SK-N-SH treated with all-trans-retinoic acid at 6 μM for 48 hours (cell line): ENCODE measurements around the gene PTCD1.

Experiments
- ATAC-seq: fragments of 200-7000 bp; cut with Tn5 transposase; 3 replicates; pipeline ENCODE4 v1.9.1; 2020; ENCODE audit warnings: mild to moderate bottlenecking, moderate library complexity
- BACH2 ChIP-seq: fragments of 250-450 bp; sonication (Bioruptor Pico); IDR thresholded peaks from 2 replicates; pipeline ENCODE4 v1.9.0; 2021; ENCODE audit warnings: mild to moderate bottlenecking, borderline replicate concordance
- CREB5 ChIP-seq: fragments of 250-450 bp; sonication (Bioruptor Pico); IDR thresholded peaks from 2 replicates; pipeline ENCODE4 v1.5.1; 2020; ENCODE audit warnings: low read depth, mild to moderate bottlenecking, moderate library complexity
- CSDC2 ChIP-seq: fragments of 250-450 bp; sonication (Bioruptor Pico); IDR thresholded peaks from 2 replicates; pipeline ENCODE4 v1.5.0; 2020; ENCODE audit warnings: mild to moderate bottlenecking, moderate library complexity
- ESRRG ChIP-seq: fragments of 250-450 bp; sonication (Bioruptor Pico); IDR thresholded peaks from 2 replicates; pipeline ENCODE4 v1.6.1; 2021; ENCODE audit warnings: mild to moderate bottlenecking
- GLIS3 ChIP-seq: fragments of 250-450 bp; sonication (Bioruptor Pico); IDR thresholded peaks from 2 replicates; pipeline ENCODE4 v1.5.0; 2020; ENCODE audit warnings: mild to moderate bottlenecking, moderate library complexity
- OSR1 ChIP-seq: fragments of 250-450 bp; sonication (Bioruptor Pico); IDR thresholded peaks from 2 replicates; pipeline ENCODE4 v1.8.0; 2022; ENCODE audit warnings: moderate library complexity, mild to moderate bottlenecking, inconsistent platforms
- PATZ1 ChIP-seq: fragments of 250-450 bp; sonication (Bioruptor Pico); IDR thresholded peaks from 2 replicates; pipeline ENCODE4 v1.8.0; 2020; ENCODE audit warnings: mild to moderate bottlenecking, moderate library complexity, borderline replicate concordance
- POU6F1 ChIP-seq: fragments of 250-450 bp; sonication (Bioruptor Pico); IDR thresholded peaks from 2 replicates; pipeline ENCODE4 v1.8.0; 2021; ENCODE audit warnings: low read depth, mild to moderate bottlenecking, moderate library complexity, borderline replicate concordance
- PPARA ChIP-seq: fragments of 250-450 bp; sonication (Bioruptor Pico); IDR thresholded peaks from 2 replicates; pipeline ENCODE4 v1.5.0; 2020; ENCODE audit warnings: mild to moderate bottlenecking, borderline replicate concordance
- SNAI2 ChIP-seq: fragments of 250-450 bp; sonication (Bioruptor Pico); IDR thresholded peaks from 2 replicates; pipeline ENCODE4 v1.5.0; 2020; ENCODE audit warnings: mild to moderate bottlenecking, moderate library complexity
- TCF4 ChIP-seq: fragments of 250-450 bp; sonication (Bioruptor Pico); IDR thresholded peaks from 2 replicates; pipeline ENCODE4 v1.8.0; 2021; ENCODE audit warnings: mild to moderate bottlenecking, moderate library complexity, borderline replicate concordance
- TOX ChIP-seq: fragments of 250-450 bp; sonication (Bioruptor Pico); IDR thresholded peaks from 2 replicates; pipeline ENCODE4 v1.8.0; 2021; ENCODE audit warnings: mild to moderate bottlenecking, moderate library complexity, borderline replicate concordance
- TSHZ2 ChIP-seq: fragments of 250-450 bp; sonication (Bioruptor Pico); IDR thresholded peaks from 2 replicates; pipeline ENCODE4 v1.5.0; 2020; ENCODE audit warnings: mild to moderate bottlenecking, moderate library complexity
- ZC3H10 ChIP-seq: fragments of 250-450 bp; sonication (Bioruptor Pico); IDR thresholded peaks from 2 replicates; pipeline ENCODE4 v1.5.1; 2021; ENCODE audit warnings: mild to moderate bottlenecking, moderate library complexity
- ZFP3 ChIP-seq: fragments of 250-450 bp; sonication (Bioruptor Pico); IDR thresholded peaks from 2 replicates; pipeline ENCODE4 v1.5.0; 2020; ENCODE audit warnings: mild to moderate bottlenecking, moderate library complexity
- ZFP30 ChIP-seq: fragments of 450-650 bp; formaldehyde crosslinking; IDR thresholded peaks from 2 replicates; pipeline ENCODE4 v1.5.0; 2022; ENCODE audit warnings: mild to moderate bottlenecking, moderate library complexity
- ZNF8 ChIP-seq: fragments of 450-650 bp; formaldehyde crosslinking; IDR thresholded peaks from 2 replicates; pipeline ENCODE4 v1.5.0; 2020; ENCODE audit warnings: mild to moderate bottlenecking, moderate library complexity

PTCD1 gene

GRCh38 chr7:99375070-99375807, 63.4 kb downstream of the PTCD1 start (continued):
- TF ChIP-seq POU6F1 (CRISPR knock-in tag): no peak
- no peak for TF ChIP-seq ESRRG
- TF ChIP-seq TCF4 (CRISPR knock-in tag): no peak
- TF ChIP-seq GLIS3 (CRISPR knock-in tag): no peak
- TF ChIP-seq OSR1 (CRISPR knock-in tag): no peak
- no peak for TF ChIP-seq ZFP3
- TF ChIP-seq ZNF8 (CRISPR knock-in tag): no peak
- TF ChIP-seq CSDC2 (CRISPR knock-in tag): no peak
- TF ChIP-seq ZC3H10: no peak

GRCh38 chr7:99374111-99375064, 64.2 kb downstream of the PTCD1 start, which contains the start of gene ARPC1B:
Gene ARPC1B (plus strand): TSS chr7:99374730. CDS start chr7:99385715, 10,985 bp downstream.
- TF ChIP-seq ZFP3: peak; percentile 78
- peak; percentile 65; the same call in 1 of the 2 replicates for TF ChIP-seq CSDC2 (CRISPR knock-in tag)
- no peak for TF ChIP-seq ZNF8 (CRISPR knock-in tag)
- peak; percentile 85 for ATAC-seq

GRCh38 chr7:99373091-99374066, 65.2 kb downstream of the PTCD1 start:
- TF ChIP-seq ZC3H10: no peak
- no peak for TF ChIP-seq CSDC2 (CRISPR knock-in tag)
- TF ChIP-seq POU6F1 (CRISPR knock-in tag): no peak
- no peak for TF ChIP-seq BACH2
- TF ChIP-seq PPARA (CRISPR knock-in tag): no peak
- no peak for TF ChIP-seq OSR1 (CRISPR knock-in tag)
- TF ChIP-seq CREB5: no peak
- no peak for TF ChIP-seq TOX (CRISPR knock-in tag)
- no peak for TF ChIP-seq TCF4 (CRISPR knock-in tag)
- TF ChIP-seq ZFP3: no peak
- TF ChIP-seq ZFP30: no peak
- TF ChIP-seq TSHZ2 (CRISPR knock-in tag): no peak
- no peak for TF ChIP-seq SNAI2 (CRISPR knock-in tag)
- no peak for TF ChIP-seq PATZ1 (CRISPR knock-in tag)
- ATAC-seq: no peak
